Activated CD8-positive, alpha-beta T cell treated with anti-CD3 and anti-CD28 coated beads for 36 hours (primary cell): ENCODE measurements around the gene PARP1. TPM values are rescaled to one million over a fixed set of nuclear protein-coding genes. Genes with fewer than 3 reads are reported as not detected.

Experiments
- ATAC-seq: fragments of 200-7000 bp; cut with Tn5 transposase; one replicate; pipeline ENCODE4 v1.10.0; 2021; ENCODE audit warnings: mild to moderate bottlenecking, moderate library complexity
- CTCF ChIA-PET: fragments of 350-600 bp; sonication (Branson Sonifier 250); formaldehyde crosslinking; loops from one replicate; lab custom pipeline; 2021; ENCODE audit warnings: antibody characterized with exemption; lab: Charles Lee
- POLR2A ChIA-PET: fragments of 350-600 bp; sonication (Branson Sonifier 250); formaldehyde crosslinking; loops from one replicate; lab custom pipeline; 2021; ENCODE audit warnings: antibody characterized with exemption; lab: Charles Lee
- DNase-seq: peaks from one replicate; pipeline ENCODE4 v3.0.0-alpha.2; 2020
- H3K27ac Mint-ChIP-seq: one replicate; pipeline ENCODE4 v1.8.0; 2021; ENCODE audit warnings: mild to moderate bottlenecking, mixed read lengths
- H3K27me3 Mint-ChIP-seq: one replicate; pipeline ENCODE4 v1.8.0; 2021; ENCODE audit warnings: mixed read lengths
- H3K36me3 Mint-ChIP-seq: one replicate; pipeline ENCODE4 v1.8.0; 2021; ENCODE audit warnings: low read depth, mixed read lengths
- H3K4me1 Mint-ChIP-seq: one replicate; pipeline ENCODE4 v1.8.0; 2021; ENCODE audit warnings: low read depth, mixed read lengths
- H3K4me3 Mint-ChIP-seq: one replicate; pipeline ENCODE4 v1.8.0; 2021; ENCODE audit warnings: mild to moderate bottlenecking, moderate library complexity, mixed read lengths
- H3K9me3 Mint-ChIP-seq: one replicate; pipeline ENCODE4 v1.8.0; 2021; ENCODE audit warnings: mixed read lengths
- intact Hi-C: fragments of 100-400 bp; cut with micrococcal nuclease; formaldehyde crosslinking; loops from one replicate; pipeline ENCODE4 v1.10.0; 2022
- total RNA-seq, 2 experiments: library from RNA; stranded (reverse); gene quantifications; one replicate each; pipeline ENCODE4 v1.2.3, GENCODE V29; 2021
- TF ChIP-seq, protein P1 (sequence below): fragments of 200-600 bp; IDR thresholded peaks from one replicate; pipeline ENCODE4 v1.8.0; 2022; ENCODE audit warnings: antibody characterized with exemption, mild to moderate bottlenecking

Gene PARP1
- total RNA-seq, 2 experiments from 2014 or later, result 203 to 206 TPM

- H3K27me3 Mint-ChIP-seq, result no peaks in the 10 kb centered on the region
- intact Hi-C loops, result no loop called here
- peaks cover 23% of the 10 kb centered on the region for H3K36me3 Mint-ChIP-seq
- peaks cover 2% of the 10 kb centered on the region for H3K9me3 Mint-ChIP-seq
- H3K4me3 Mint-ChIP-seq, result peak overlapping the region; percentile 99
- H3K4me1 Mint-ChIP-seq, result peaks cover 39% of the 10 kb centered on the region
- H3K27ac Mint-ChIP-seq, result peak overlapping the region; percentile 98
- TF ChIP-seq, protein P1, sequence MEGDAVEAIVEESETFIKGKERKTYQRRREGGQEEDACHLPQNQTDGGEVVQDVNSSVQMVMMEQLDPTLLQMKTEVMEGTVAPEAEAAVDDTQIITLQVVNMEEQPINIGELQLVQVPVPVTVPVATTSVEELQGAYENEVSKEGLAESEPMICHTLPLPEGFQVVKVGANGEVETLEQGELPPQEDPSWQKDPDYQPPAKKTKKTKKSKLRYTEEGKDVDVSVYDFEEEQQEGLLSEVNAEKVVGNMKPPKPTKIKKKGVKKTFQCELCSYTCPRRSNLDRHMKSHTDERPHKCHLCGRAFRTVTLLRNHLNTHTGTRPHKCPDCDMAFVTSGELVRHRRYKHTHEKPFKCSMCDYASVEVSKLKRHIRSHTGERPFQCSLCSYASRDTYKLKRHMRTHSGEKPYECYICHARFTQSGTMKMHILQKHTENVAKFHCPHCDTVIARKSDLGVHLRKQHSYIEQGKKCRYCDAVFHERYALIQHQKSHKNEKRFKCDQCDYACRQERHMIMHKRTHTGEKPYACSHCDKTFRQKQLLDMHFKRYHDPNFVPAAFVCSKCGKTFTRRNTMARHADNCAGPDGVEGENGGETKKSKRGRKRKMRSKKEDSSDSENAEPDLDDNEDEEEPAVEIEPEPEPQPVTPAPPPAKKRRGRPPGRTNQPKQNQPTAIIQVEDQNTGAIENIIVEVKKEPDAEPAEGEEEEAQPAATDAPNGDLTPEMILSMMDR, result no peak
- POLR2A ChIA-PET, result interaction anchor here (1.0 to 3.1 kb wide), 6 partner anchors 10 to 177 kb away, joined by 3 to 17 read pairs (median 6); partner anchors contain the start of gene LIN9
- CTCF ChIA-PET, result interaction anchor here (1.5 to 6.7 kb wide), 9 partner anchors 15 to 281 kb away, joined by 4 to 95 read pairs (median 10); partner anchors contain the start of gene STUM
- ATAC-seq (no peak), DNase-seq (peak; percentile 27)
These were observed 1.5 kb downstream of the PARP1 start for GRCh38 chr1:226406401-226406881.

GRCh38 chr1:226405411-226405988, 2.4 kb downstream of the PARP1 start:
- H3K27me3 Mint-ChIP-seq, result no peaks in the 10 kb centered on the region
- ChIA-PET POLR2A (interaction anchor here (1.0 to 3.1 kb wide), 3 partner anchors 50 to 176 kb away, joined by 3 to 16 read pairs (median 3); partner anchors contain the start of gene LIN9), CTCF (interaction anchor here (1.3 to 6.7 kb wide), 8 partner anchors 15 to 280 kb away, joined by 3 to 95 read pairs (median 8); no protein-coding TSS in a partner anchor)
- peaks cover 32% of the 10 kb centered on the region for H3K36me3 Mint-ChIP-seq
- intact Hi-C loops, result no loop called here
- ATAC-seq, result no peak
- peaks cover 44% of the 10 kb centered on the region for H3K4me1 Mint-ChIP-seq
- H3K4me3 Mint-ChIP-seq, result peak overlapping the region; percentile 99
- H3K27ac Mint-ChIP-seq, result peak overlapping the region; percentile 69
- TF ChIP-seq, protein P1, result no peak
- no peaks in the 10 kb centered on the region for H3K9me3 Mint-ChIP-seq
- peak; percentile 50 for DNase-seq

GRCh38 chr1:226404904-226405222, 3.0 kb downstream of the PARP1 start:
- Mint-ChIP-seq H3K27ac (peak overlapping the region; percentile 69), H3K36me3 (peaks cover 38% of the 10 kb centered on the region), H3K4me1 (peaks cover 51% of the 10 kb centered on the region), H3K27me3 (no peaks in the 10 kb centered on the region), H3K4me3 (peak overlapping the region; percentile 99), H3K9me3 (no peaks in the 10 kb centered on the region)
- DNase-seq, result no peak
- intact Hi-C loops, result no loop called here
- POLR2A ChIA-PET, result no interaction called here
- no peak for ATAC-seq
- TF ChIP-seq, protein P1, result no peak
- CTCF ChIA-PET, result interaction anchor here (1.3 to 1.7 kb wide), 3 partner anchors 14 to 279 kb away, joined by 3 to 4 read pairs (median 4); no protein-coding TSS in a partner anchor

DNA sequence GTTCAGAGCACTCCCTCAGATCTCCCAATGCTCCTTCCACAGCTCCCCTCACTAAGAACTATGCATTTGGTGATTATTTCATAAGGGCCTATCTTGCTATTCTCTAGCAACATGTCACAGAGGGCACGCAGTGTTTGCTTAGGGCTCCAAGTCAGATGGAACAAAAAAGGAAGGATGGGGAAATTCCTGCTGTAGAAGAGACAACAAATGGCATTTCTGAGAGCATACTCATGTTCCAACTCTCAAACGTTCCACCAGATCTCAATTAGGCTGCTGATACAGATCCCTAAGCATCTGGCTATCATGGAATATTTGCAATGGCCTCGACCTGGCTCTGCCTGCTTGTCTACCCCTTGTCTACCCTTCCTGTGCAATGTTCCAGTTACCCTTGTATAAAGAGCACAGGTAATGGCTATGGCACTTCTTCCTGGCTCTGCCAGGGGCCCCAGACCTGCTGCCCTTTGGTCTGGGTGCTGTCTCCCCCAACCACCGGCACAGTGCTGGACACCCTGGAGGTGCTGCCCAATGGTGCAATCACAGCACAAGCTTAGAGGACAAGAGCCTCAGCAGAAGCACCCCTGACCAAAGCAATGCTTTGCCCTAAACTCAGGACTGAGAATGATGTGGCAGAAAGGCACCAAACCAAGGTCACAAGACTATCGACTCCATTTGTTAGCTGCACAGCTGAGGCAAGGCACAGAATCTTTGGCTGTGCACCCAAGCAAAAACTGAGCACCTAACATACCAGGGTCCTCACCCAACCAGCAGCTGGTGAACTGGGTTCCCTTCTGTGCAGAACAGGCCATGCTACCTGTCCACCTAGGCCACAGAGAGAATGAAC, 3.6 kb downstream of the PARP1 start:
- H3K27me3 Mint-ChIP-seq, result no peaks in the 10 kb centered on the region
- H3K27ac Mint-ChIP-seq, result peak overlapping the region; percentile 18
- peaks cover 55% of the 10 kb centered on the region for H3K4me1 Mint-ChIP-seq
- TF ChIP-seq, protein P1, result no peak
- no peaks in the 10 kb centered on the region for H3K9me3 Mint-ChIP-seq
- CTCF ChIA-PET, result interaction anchor here (0.8 to 1.7 kb wide), 5 partner anchors 12 to 279 kb away, joined by 3 to 4 read pairs (median 3); no protein-coding TSS in a partner anchor
- intact Hi-C loops, result no loop called here
- peak overlapping the region; percentile 99 for H3K4me3 Mint-ChIP-seq
- H3K36me3 Mint-ChIP-seq, result peaks cover 44% of the 10 kb centered on the region
- DNase-seq (no peak), ATAC-seq (no peak)
- POLR2A ChIA-PET, result interaction anchor here (0.5 kb wide), 1 partner anchor 341 kb away, joined by 4 read pairs; no protein-coding TSS in a partner anchor
